Panc1 (cell line): ENCODE data around the gene TMEM108.

Source experiments
- POLR2AphosphoS5 ChIP-seq: IDR thresholded peaks from 2 replicates; pipeline ENCODE4 v1.6.1; 2012; ENCODE audit warnings: mild to moderate bottlenecking, low read depth, low read length, moderate library complexity
- TF ChIP-seq, protein P1 (sequence below): fragments of 450-650 bp; IDR thresholded peaks from 2 replicates; pipeline ENCODE4 v1.5.1; 2017; ENCODE audit warnings: mild to moderate bottlenecking
- TF ChIP-seq, protein P2 (sequence below), 2 experiments: IDR thresholded peaks; 2 replicates each; pipeline ENCODE4 v1.6.1; 2011 to 2012; ENCODE audit warnings: low read depth in 2 of 2, control low read depth in 1 of 2, low read length in 1 of 2, mild to moderate bottlenecking in 1 of 2, moderate library complexity in 1 of 2; ENCODE audit not compliant: insufficient read depth in 1 of 2

DNA sequence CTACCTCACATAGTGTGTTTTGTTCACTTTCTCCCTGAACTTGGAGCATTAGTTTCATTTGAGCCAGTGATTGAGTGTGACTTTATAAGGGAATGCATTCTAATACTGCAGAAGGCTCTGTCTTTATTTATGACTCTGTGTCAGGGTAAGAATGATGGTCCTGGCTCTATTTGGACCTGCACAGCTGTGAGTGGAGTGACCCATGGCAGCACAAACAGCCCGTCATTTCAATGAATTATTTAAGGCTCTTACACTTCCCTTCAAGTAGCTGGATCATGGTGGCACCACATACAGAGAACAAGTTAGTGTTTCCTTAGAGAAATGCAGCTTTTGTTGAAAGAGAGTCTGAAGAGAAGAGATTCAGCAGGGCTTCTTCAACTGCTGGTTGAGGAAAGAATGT, 16.4 kb downstream of the TMEM108 start:
- TF ChIP-seq, protein P1, sequence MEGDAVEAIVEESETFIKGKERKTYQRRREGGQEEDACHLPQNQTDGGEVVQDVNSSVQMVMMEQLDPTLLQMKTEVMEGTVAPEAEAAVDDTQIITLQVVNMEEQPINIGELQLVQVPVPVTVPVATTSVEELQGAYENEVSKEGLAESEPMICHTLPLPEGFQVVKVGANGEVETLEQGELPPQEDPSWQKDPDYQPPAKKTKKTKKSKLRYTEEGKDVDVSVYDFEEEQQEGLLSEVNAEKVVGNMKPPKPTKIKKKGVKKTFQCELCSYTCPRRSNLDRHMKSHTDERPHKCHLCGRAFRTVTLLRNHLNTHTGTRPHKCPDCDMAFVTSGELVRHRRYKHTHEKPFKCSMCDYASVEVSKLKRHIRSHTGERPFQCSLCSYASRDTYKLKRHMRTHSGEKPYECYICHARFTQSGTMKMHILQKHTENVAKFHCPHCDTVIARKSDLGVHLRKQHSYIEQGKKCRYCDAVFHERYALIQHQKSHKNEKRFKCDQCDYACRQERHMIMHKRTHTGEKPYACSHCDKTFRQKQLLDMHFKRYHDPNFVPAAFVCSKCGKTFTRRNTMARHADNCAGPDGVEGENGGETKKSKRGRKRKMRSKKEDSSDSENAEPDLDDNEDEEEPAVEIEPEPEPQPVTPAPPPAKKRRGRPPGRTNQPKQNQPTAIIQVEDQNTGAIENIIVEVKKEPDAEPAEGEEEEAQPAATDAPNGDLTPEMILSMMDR: no peak
- TF ChIP-seq POLR2AphosphoS5: no peak
- TF ChIP-seq, protein P2, sequence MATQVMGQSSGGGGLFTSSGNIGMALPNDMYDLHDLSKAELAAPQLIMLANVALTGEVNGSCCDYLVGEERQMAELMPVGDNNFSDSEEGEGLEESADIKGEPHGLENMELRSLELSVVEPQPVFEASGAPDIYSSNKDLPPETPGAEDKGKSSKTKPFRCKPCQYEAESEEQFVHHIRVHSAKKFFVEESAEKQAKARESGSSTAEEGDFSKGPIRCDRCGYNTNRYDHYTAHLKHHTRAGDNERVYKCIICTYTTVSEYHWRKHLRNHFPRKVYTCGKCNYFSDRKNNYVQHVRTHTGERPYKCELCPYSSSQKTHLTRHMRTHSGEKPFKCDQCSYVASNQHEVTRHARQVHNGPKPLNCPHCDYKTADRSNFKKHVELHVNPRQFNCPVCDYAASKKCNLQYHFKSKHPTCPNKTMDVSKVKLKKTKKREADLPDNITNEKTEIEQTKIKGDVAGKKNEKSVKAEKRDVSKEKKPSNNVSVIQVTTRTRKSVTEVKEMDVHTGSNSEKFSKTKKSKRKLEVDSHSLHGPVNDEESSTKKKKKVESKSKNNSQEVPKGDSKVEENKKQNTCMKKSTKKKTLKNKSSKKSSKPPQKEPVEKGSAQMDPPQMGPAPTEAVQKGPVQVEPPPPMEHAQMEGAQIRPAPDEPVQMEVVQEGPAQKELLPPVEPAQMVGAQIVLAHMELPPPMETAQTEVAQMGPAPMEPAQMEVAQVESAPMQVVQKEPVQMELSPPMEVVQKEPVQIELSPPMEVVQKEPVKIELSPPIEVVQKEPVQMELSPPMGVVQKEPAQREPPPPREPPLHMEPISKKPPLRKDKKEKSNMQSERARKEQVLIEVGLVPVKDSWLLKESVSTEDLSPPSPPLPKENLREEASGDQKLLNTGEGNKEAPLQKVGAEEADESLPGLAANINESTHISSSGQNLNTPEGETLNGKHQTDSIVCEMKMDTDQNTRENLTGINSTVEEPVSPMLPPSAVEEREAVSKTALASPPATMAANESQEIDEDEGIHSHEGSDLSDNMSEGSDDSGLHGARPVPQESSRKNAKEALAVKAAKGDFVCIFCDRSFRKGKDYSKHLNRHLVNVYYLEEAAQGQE (IDR thresholded peaks at IDR 0.05; ENCODE audit: insufficient read depth in 1 of 2, low read depth in 2 of 2, low read length in 1 of 2): no peak
